GM12878 (cell line): ENCODE results near the gene ZNF280D. TPM values are rescaled to one million over a fixed set of nuclear protein-coding genes. Genes with fewer than 3 reads are reported as not detected.

ENCODE experiments used
- ATAC-seq: fragments of 200-7000 bp; cut with Tn5 transposase; 3 replicates; pipeline ENCODE4 v1.9.1; 2020; ENCODE audit warnings: mild to moderate bottlenecking, moderate library complexity
- BruUV-seq: library from RNA; stranded (reverse); fragments of 400-500 nt; replicated peaks from 2 replicates; lab custom pipeline; 2021; lab: Mats Ljungman, UMichigan
- CTCF ChIA-PET: fragments of 300-600 bp; sonication (Branson Sonifier 250); formaldehyde crosslinking; extraction: SDS; loops from one replicate; lab custom pipeline; 2021; ENCODE audit warnings: inconsistent platforms; lab: Yijun Ruan, JAX
- POLR2A ChIA-PET: fragments of 350-600 bp; formaldehyde crosslinking; extraction: SDS; loops from one replicate; lab custom pipeline; 2021; ENCODE audit warnings: inconsistent platforms; lab: Charles Lee
- RAD21 ChIA-PET: fragments of 300-600 bp; sonication (Branson Sonifier 250); formaldehyde crosslinking; loops from one replicate; lab custom pipeline; 2023; ENCODE audit warnings: antibody characterized with exemption; ENCODE audit not compliant: unreplicated experiment; lab: Charles Lee
- SMC1A ChIA-PET: fragments of 300-600 bp; sonication (Branson Sonifier 250); formaldehyde crosslinking; loops from one replicate; lab custom pipeline; 2023; ENCODE audit not compliant: unreplicated experiment, uncharacterized antibody; lab: Charles Lee
- DNase-seq: peaks from one replicate; pipeline ENCODE4 v3.0.0-alpha.2; 2011; ENCODE audit warnings: low read depth, low spot score
- FAIRE-seq: peaks from 3 replicates; lab custom pipeline; 2011; peaks lifted over from hg19 to GRCh38; lab: Jason Lieb, UNC
- H2AFZ ChIP-seq: 2 replicates; pipeline ENCODE4 v1.6.0; 2011; ENCODE audit warnings: low read depth, low read length, control low read depth; ENCODE audit not compliant: control insufficient read depth
- H3K27ac ChIP-seq: 2 replicates; pipeline ENCODE4 v1.5.1; 2011; ENCODE audit warnings: control low read depth; ENCODE audit not compliant: control insufficient read depth, insufficient read depth
- H3K27me3 ChIP-seq, 2 experiments: replicated peaks in 1 of 2; 2 replicates each; pipeline versions ENCODE4 v1.6.0 to v1.6.1; 2011; ENCODE audit warnings: low read length in 1 of 2; ENCODE audit not compliant: control insufficient read depth in 2 of 2, insufficient read depth in 2 of 2
- H3K36me3 ChIP-seq, 2 experiments: 2 replicates each; pipeline ENCODE4 v1.5.1; 2011; ENCODE audit warnings: low read length in 1 of 2; ENCODE audit not compliant: control insufficient read depth in 2 of 2, insufficient read depth in 2 of 2
- H3K4me1 ChIP-seq: 2 replicates; pipeline ENCODE4 v1.6.1; 2011; ENCODE audit warnings: mild to moderate bottlenecking, low read length, moderate library complexity, mixed read lengths; ENCODE audit not compliant: control insufficient read depth, insufficient read depth
- H3K4me2 ChIP-seq: 2 replicates; pipeline ENCODE4 v1.6.0; 2011; ENCODE audit warnings: control low read depth; ENCODE audit not compliant: control insufficient read depth, insufficient read depth
- H3K4me3 ChIP-seq: fragments of 200-600 bp; sonication (generic); 2 replicates; pipeline ENCODE4 v1.5.1; 2016
- H3K79me2 ChIP-seq: 2 replicates; pipeline ENCODE4 v1.6.0; 2011; ENCODE audit warnings: low read length; ENCODE audit not compliant: control insufficient read depth, insufficient read depth
- H3K9ac ChIP-seq: 2 replicates; pipeline ENCODE4 v1.8.0; 2011; ENCODE audit warnings: low read length, control low read depth, mixed read lengths; ENCODE audit not compliant: control insufficient read depth, insufficient read depth
- H3K9me3 ChIP-seq: replicated peaks from 3 replicates; pipeline ENCODE4 v1.5.1; 2011; ENCODE audit warnings: mild to moderate bottlenecking, low read length; ENCODE audit not compliant: control insufficient read depth, insufficient read depth
- H4K20me1 ChIP-seq: 2 replicates; pipeline ENCODE4 v1.6.0; 2011; ENCODE audit not compliant: control insufficient read depth, insufficient read depth
- BMI1 ChIP-seq: fragments of 450-650 bp; IDR thresholded peaks from 2 replicates; pipeline ENCODE4 v1.6.1; 2016; ENCODE audit warnings: mild to moderate bottlenecking, moderate library complexity, borderline replicate concordance
- CHD1 ChIP-seq: IDR thresholded peaks from 2 replicates; pipeline ENCODE4 v1.6.1; 2012; ENCODE audit warnings: low read depth, low read length, improper control_type of control experiment
- NR2C2 ChIP-seq: IDR thresholded peaks from 2 replicates; pipeline ENCODE4 v1.6.1; 2011; ENCODE audit warnings: borderline replicate concordance, low read depth; ENCODE audit not compliant: control insufficient read depth, insufficient read length
- SP1 ChIP-seq: IDR thresholded peaks from one replicate; pipeline ENCODE4 v1.6.1; 2011; ENCODE audit warnings: low read depth, low read length
- WGBS: methylation state at CpG from one replicate; pipeline ENCODE4 v1.1.6; 2016; ENCODE audit warnings: low lambda C conversion rate; ENCODE audit not compliant: insufficient replicate concordance, insufficient coverage; ENCODE audit errors: missing lambda C conversion rate; 5-methylcytosine and 5-hydroxymethylcytosine counted together
- in situ Hi-C: fragments of 300-500 bp; cut with MboI; formaldehyde crosslinking; loops from 9 replicates; pipeline ENCODE4 v1.14.3; 2018; ENCODE audit warnings: mixed read lengths
- intact Hi-C: fragments of 100-400 bp; cut with micrococcal nuclease; formaldehyde crosslinking; loops from one replicate; pipeline ENCODE4 v1.14.2; 2022; ENCODE audit not compliant: unreplicated experiment
- polyA plus RNA-seq, 11 experiments: library from polyadenylated mRNA; depleted of rRNA in 4 of 11; unstranded in 6 of 11; stranded (reverse) in 5 of 11; fragments of >200 nt; fragmentation: Nextera tagmentation in 4 of 11; fragmentation: Illumina TruSeq in 1 of 11; extraction: Ambion mirVana in 4 of 11; extraction: Trizol in 1 of 11; gene quantifications; 1 replicate in 1 of 11; 2 replicates in 10 of 11; pipeline versions ENCODE4 v1.2.1 to v1.2.3, GENCODE V29; 2011 to 2016; ENCODE audit warnings: inconsistent platforms in 2 of 11, missing spikeins in 2 of 11, low read depth in 1 of 11
- total RNA-seq, 4 experiments: library from RNA; depleted of rRNA in 3 of 4; stranded (reverse); fragments of >200 nt in 3 of 4; fragmentation: Illumina TruSeq in 1 of 4; extraction: Trizol in 1 of 4; gene quantifications; 2 replicates each; pipeline versions ENCODE4 v1.2.1 to v1.2.3, GENCODE V29; 2013 to 2021
- TF ChIP-seq, protein P1 (sequence below): IDR thresholded peaks from 2 replicates; pipeline ENCODE4 v1.6.1; 2011; ENCODE audit warnings: low read depth, mild to moderate bottlenecking, low read length, moderate library complexity, borderline replicate concordance; ENCODE audit errors: extremely low read depth

ZNF280D gene
- total and polyA plus RNA-seq, 10 of the 15 experiments (the other 5 are each of a cell fraction or from before 2014, with no cell fraction given): 5.6 to 18.6 (median 8.6) TPM

DNA sequence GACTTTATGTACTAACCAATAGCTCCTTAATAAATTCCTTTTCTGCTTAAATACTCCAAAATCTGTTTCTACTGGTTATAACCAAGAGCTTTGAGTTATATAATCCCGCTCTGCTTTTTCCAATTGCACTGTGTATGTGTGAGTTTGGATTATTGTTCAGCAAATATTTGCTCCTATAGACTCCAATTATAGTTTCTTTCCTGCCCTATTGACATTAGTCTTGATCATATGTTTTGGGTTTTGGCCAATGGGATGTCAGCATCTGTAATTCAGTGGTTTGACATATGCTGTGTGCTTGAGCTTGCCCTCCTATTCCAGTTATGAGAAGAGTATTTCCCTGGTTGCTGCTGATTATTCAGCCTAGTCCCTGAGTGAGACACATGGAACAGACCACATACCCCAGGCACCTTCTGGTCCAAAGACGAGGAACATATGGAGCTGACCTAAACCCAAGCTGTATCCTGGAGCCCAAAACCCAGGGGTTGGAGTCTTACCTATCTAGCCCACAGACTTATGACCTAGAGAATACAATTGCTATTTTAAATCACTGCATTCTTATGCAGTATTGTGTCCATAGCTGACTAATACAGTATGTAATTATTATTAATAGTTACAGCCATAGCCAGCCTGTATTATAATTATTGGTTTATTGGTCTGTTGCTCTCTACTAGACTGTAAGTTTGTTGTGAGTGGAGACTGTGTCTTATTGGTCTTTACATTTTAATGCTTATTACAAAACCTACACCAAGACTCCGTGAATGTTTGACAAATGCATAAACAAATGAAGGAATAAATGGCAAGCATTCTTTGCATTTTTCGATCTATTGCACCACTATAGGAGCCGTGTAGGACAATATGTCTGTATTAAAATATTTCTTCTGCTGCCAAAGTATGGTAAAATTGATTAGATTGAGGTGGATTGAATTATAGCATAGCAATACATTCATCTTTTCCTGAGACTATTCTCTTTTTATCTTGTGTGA, 11.7 kb upstream of the ZNF280D start:
- in situ Hi-C loops (no loop called here), intact Hi-C loops (no loop called here)
- 44% methylated on average over 5 of the region's 5 CpGs for WGBS
- H3K9me3 ChIP-seq: no peaks in the 10 kb centered on the region
- TF ChIP-seq, protein P1, sequence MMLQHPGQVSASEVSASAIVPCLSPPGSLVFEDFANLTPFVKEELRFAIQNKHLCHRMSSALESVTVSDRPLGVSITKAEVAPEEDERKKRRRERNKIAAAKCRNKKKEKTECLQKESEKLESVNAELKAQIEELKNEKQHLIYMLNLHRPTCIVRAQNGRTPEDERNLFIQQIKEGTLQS: no peak
- H3K9ac ChIP-seq: no peak overlapping the region
- no peak overlapping the region for H3K4me3 ChIP-seq
- no peaks in the 10 kb centered on the region for H3K27me3 ChIP-seq
- no peaks in the 10 kb centered on the region for H3K4me1 ChIP-seq
- no TSS peak for BruUV-seq
- ATAC-seq: no peak
- FAIRE-seq: no peak
- ChIA-PET CTCF (no interaction called here), POLR2A (no interaction called here), RAD21 (no interaction called here), SMC1A (interaction anchor here (0.6 kb wide), 1 partner anchor 392 kb away, joined by 3 read pairs; no protein-coding TSS in a partner anchor)
- no peak for DNase-seq
- no peaks in the 10 kb centered on the region for H3K79me2 ChIP-seq
- H2AFZ ChIP-seq: no peak overlapping the region
- no peaks in the 10 kb centered on the region for H4K20me1 ChIP-seq
- H3K27ac ChIP-seq: no peak overlapping the region
- no peak overlapping the region for H3K4me2 ChIP-seq
- H3K36me3 ChIP-seq: no peaks in the 10 kb centered on the region

DNA sequence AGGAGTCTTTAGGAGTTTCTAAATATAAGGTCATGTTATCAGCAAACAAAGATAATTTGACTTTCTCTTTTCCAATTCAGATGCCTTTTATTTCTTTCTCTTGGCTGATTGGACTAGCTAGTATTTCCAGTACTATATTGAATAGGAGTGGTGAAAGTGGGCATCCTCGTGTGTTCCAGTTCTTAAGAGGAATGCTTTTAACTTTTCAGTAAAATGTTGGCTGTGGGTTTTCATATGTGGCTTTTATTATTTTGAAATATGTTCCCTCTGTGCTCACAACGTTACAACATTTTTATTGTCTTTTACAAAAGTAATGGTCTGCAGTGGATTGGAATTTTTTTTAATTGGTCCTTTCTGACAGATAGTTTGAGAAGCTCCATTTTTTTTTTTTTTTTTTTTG, 8.2 kb upstream of the ZNF280D start:
- Histone ChIP-seq H3K27me3 (0 out of 4 replicates have a peak, but pooled peaks cover 0 to 3% of the 10 kb centered on the region in 2 experiments), H4K20me1 (no peaks in the 10 kb centered on the region), H3K79me2 (no peaks in the 10 kb centered on the region), H3K9ac (no peak overlapping the region), H3K4me3 (no peak overlapping the region), H3K36me3 (no peaks in the 10 kb centered on the region), H3K9me3 (no peaks in the 10 kb centered on the region), H3K4me1 (no peaks in the 10 kb centered on the region), H3K4me2 (no peak overlapping the region), H2AFZ (no peak overlapping the region), H3K27ac (no peak overlapping the region)
- intact Hi-C loops: no loop called here
- WGBS: 25% methylated on average over 2 of the region's 2 CpGs
- ChIA-PET RAD21 (no interaction called here), POLR2A (no interaction called here), CTCF (interaction anchor here (0.8 kb wide), 1 partner anchor 15 kb away, joined by 3 read pairs; no protein-coding TSS in a partner anchor), SMC1A (interaction anchor here (0.9 kb wide), 1 partner anchor 37 kb away, joined by 3 read pairs; no protein-coding TSS in a partner anchor)
- no peak for FAIRE-seq
- no peak for DNase-seq
- ATAC-seq: no peak
- BruUV-seq: no TSS peak
- in situ Hi-C loops: no loop called here
- no peak for TF ChIP-seq NR2C2
- TF ChIP-seq BMI1: no peak
- TF ChIP-seq CHD1: no peak
- TF ChIP-seq SP1: no peak
